ENCODE data around the gene WDR47.
"Not testable (repeated sequence)": the region's sequence is repeated elsewhere in the genome, so short reads cannot be mapped to it uniquely, and the experiment has no call there.

- TF ChIP-seq CTCF, EZH2phosphoT487 (IDR thresholded peaks at IDR 0.05; ENCODE audit: low read length): not testable (repeated sequence)
Measured at GRCh38 chr1:108927565-108927964, 114.3 kb downstream of the WDR47 start.
